Breast epithelium (tissue), 4 donors: ENCODE results near the gene SLC37A3. TPM values are rescaled to one million over a fixed set of nuclear protein-coding genes. Genes with fewer than 3 reads are reported as not detected.

Experiments used
- DNase-seq, 2 donors: peaks; one replicate each; pipeline ENCODE4 v3.0.0-alpha.2; 2019; ENCODE audit warnings: low spot score in 2 of 2
- H3K27ac ChIP-seq, 2 donors: fragments of 200-600 bp; sonication (generic) in 1 of 2; one replicate each; pipeline ENCODE4 v1.5.1; 2016 to 2019; ENCODE audit warnings: mild to moderate bottlenecking in 1 of 2
- H3K27me3 ChIP-seq, 2 donors: fragments of 200-600 bp; sonication (generic) in 1 of 2; one replicate each; pipeline versions ENCODE4 v1.5.1 to v1.6.0; 2017 to 2019; ENCODE audit warnings: control low read depth in 1 of 2, mild to moderate bottlenecking in 1 of 2
- H3K36me3 ChIP-seq: fragments of 200-600 bp; one replicate; pipeline ENCODE4 v1.5.1; 2019
- H3K4me1 ChIP-seq, 2 donors: fragments of 200-600 bp; sonication (generic); one replicate each; pipeline ENCODE4 v1.5.1; 2016 to 2019; ENCODE audit warnings: control low read depth in 1 of 2
- H3K4me3 ChIP-seq, 3 donors: fragments of 200-600 bp; sonication (generic); 1 replicate in 2 of 3; 2 replicates in 1 of 3; pipeline ENCODE4 v1.5.1; 2016 to 2019; ENCODE audit warnings: mild to moderate bottlenecking in 3 of 3, moderate library complexity in 2 of 3
- H3K9me3 ChIP-seq, 2 donors: fragments of 200-600 bp; sonication (generic) in 1 of 2; one replicate each; pipeline ENCODE4 v1.5.1; 2016 to 2019; ENCODE audit warnings: control low read depth in 1 of 2
- POLR2A ChIP-seq: fragments of 450-650 bp; IDR thresholded peaks from one replicate; pipeline ENCODE4 v1.6.1; 2016; ENCODE audit warnings: antibody characterized with exemption, mild to moderate bottlenecking, moderate library complexity
- POLR2AphosphoS5 ChIP-seq, 3 donors: sonication (generic); formaldehyde crosslinking; IDR thresholded peaks; one replicate each; pipeline ENCODE4 v1.6.1; 2017; ENCODE audit warnings: antibody characterized with exemption in 3 of 3
- intact Hi-C: fragments of 100-400 bp; cut with DNase I; formaldehyde crosslinking; loops from one replicate; pipeline ENCODE4 v1.15.1; 2023; ENCODE audit warnings: low total_unique reads
- total RNA-seq, 3 donors: library from RNA; depleted of rRNA; stranded (reverse); fragments of >200 nt; gene quantifications; one replicate each; pipeline ENCODE4 v1.1.0, GENCODE V29; 2016
- TF ChIP-seq, protein P1 (sequence below), 3 donors: fragments of 450-650 bp; IDR thresholded peaks; one replicate each; pipeline ENCODE4 v1.5.1; 2016 to 2017; ENCODE audit warnings: antibody characterized with exemption in 3 of 3, mild to moderate bottlenecking in 3 of 3, moderate library complexity in 3 of 3

Gene SLC37A3
- total RNA-seq, 3 donors from 2014 or later, result 64.0 to 89.8 (median 79.3) TPM

DNA sequence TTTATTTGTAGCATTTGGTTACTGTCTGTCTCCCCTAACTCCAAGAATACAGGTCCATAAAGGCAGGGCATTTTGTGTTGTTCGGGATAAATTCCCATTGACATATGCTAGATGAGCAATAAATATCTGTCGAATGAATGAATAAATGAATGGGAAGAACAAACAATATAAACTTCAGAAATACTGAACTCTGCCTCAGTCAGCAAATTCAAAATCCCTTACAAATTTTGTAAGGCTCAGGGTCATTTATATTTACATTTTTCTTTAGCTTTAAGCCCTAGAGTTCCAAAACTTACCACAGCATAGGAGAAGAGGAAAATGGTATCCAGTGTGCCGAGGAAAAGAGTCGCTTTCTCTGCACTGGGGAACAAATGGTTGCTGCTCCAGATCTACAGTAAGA is 29.0 kb downstream of the SLC37A3 start:
- no peak overlapping the region for H3K27ac ChIP-seq

DNA sequence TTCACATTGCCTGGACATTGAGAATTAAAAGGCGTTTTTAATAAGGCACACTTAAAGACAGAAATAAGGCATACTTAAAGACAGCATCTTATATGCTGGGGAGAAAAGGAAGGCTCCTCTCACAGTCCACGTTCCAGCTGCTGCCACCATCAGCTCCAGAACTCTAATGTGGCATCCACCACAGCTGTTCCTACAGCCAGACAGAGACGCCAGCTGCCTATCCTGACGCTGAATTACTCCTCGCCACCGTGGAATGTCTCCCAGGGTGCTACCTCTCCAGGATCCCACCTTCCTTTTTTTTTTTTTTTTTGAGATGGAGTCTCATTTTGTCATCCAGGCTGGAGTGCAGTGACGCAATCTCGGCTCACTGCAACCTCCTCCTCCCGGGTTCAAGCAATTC is 30.8 kb downstream of the SLC37A3 start:
- TF ChIP-seq, protein P1, sequence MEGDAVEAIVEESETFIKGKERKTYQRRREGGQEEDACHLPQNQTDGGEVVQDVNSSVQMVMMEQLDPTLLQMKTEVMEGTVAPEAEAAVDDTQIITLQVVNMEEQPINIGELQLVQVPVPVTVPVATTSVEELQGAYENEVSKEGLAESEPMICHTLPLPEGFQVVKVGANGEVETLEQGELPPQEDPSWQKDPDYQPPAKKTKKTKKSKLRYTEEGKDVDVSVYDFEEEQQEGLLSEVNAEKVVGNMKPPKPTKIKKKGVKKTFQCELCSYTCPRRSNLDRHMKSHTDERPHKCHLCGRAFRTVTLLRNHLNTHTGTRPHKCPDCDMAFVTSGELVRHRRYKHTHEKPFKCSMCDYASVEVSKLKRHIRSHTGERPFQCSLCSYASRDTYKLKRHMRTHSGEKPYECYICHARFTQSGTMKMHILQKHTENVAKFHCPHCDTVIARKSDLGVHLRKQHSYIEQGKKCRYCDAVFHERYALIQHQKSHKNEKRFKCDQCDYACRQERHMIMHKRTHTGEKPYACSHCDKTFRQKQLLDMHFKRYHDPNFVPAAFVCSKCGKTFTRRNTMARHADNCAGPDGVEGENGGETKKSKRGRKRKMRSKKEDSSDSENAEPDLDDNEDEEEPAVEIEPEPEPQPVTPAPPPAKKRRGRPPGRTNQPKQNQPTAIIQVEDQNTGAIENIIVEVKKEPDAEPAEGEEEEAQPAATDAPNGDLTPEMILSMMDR (IDR thresholded peaks at IDR 0.05), result no peak
- intact Hi-C loops, result no loop called here
- H3K27me3 ChIP-seq, result no peaks in the 10 kb centered on the region
- no peaks in the 10 kb centered on the region for H3K36me3 ChIP-seq
- H3K9me3 ChIP-seq, result no peaks in the 10 kb centered on the region
- DNase-seq, result no peak
- no peak overlapping the region for H3K27ac ChIP-seq
- no peaks in the 10 kb centered on the region for H3K4me1 ChIP-seq
- H3K4me3 ChIP-seq, result no peak overlapping the region

More for the DNA sequence above, 29.0 kb downstream of the SLC37A3 start:
- TF ChIP-seq POLR2A, result no peak
- TF ChIP-seq, protein P1 (IDR thresholded peaks at IDR 0.05), result no peak
- no peak for TF ChIP-seq POLR2AphosphoS5 (IDR thresholded peaks at IDR 0.05)
- Histone ChIP-seq H3K9me3 (no peaks in the 10 kb centered on the region), H3K27me3 (no peaks in the 10 kb centered on the region), H3K36me3 (no peaks in the 10 kb centered on the region), H3K4me1 (no peaks in the 10 kb centered on the region), H3K4me3 (no peak overlapping the region)
- no peak for DNase-seq
- intact Hi-C loops, result no loop called here

DNA sequence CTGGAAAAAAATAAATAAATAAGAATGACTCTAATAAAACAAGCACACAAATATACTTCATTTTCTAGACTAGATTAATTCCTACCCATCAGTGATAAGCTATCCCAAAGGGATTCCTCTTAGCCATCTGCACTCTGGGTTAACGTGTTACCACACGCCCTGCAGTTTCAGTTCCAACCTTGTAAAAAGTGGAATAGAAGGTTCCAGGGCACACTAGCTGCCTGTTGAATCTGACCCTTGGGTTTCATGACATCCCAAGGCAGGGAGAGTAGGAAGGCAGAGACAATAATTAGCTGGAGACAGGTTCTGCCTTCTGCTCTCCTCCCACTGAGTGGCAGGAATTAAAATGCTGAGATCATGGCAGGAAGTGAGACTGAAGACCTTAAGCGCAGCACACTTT is 33.5 kb downstream of the SLC37A3 start:
- no peaks in the 10 kb centered on the region for H3K9me3 ChIP-seq
- no peak overlapping the region for H3K27ac ChIP-seq
- TF ChIP-seq POLR2AphosphoS5 (IDR thresholded peaks at IDR 0.05) (no peak), POLR2A (no peak)
- TF ChIP-seq, protein P1 (IDR thresholded peaks at IDR 0.05), result no peak
- DNase-seq, result no peak
- H3K36me3 ChIP-seq, result no peaks in the 10 kb centered on the region
- intact Hi-C loops, result no loop called here
- no peaks in the 10 kb centered on the region for H3K4me1 ChIP-seq
- no peaks in the 10 kb centered on the region for H3K27me3 ChIP-seq
- H3K4me3 ChIP-seq, result no peak overlapping the region

DNA sequence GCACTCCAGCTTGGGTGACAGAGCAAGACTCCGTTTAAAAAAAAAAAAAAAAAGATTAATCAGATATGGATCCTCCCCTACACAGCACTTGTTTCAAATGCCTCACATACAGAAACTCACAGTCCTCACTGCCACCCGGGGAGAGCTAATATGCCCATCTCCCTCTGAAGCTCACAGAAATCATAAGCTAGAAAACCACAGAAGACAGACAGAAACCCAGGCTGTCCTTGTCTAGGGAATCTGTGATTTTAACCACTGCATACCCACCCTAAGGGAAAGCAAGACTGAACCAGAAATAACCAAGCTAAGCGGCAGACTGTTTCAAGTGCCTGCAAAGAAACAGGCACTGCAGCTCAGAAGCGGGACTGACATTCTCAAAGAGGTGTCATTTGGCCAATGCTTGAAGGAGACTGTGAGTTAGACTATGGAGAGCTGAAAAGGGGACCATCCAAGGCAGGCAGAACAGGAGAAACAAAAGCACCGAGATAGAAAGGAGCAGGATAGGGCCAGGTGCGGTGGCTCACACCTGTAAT is 37.6 kb downstream of the SLC37A3 start:
- Histone ChIP-seq H3K27ac (no peak overlapping the region), H3K36me3 (no peaks in the 10 kb centered on the region)
- DNase-seq, result no peak

DNA sequence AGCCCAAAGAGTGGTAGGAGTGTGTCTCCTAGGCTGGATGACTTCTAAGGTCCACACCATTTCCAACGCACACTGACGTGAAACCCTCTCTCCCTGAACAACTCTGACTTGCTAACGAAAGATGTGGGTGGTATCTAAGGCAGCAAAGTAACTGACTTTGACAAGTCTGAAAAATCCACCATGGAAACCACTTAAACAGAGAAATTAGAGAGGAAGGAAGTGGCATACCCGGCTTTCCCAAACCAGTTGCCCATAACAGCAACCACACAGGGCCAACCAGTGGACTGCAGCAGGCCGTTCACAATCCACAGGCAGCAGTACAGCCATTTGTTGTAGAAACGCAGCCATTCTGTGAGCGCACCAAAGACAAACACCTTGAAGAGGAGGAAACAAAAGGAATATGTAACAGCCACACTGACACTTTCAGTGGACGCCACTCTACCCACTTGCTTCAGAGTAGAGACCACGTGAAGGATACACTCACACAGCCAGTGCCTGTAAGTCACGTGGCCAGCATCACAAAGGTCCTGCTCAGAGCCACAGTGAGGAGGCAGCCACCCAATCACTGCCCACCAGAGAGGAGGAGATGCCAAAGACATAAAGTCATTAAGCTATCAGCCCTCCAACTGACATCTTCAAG is 39.8 kb downstream of the SLC37A3 start:
- no peaks in the 10 kb centered on the region for H3K9me3 ChIP-seq
- no peaks in the 10 kb centered on the region for H3K36me3 ChIP-seq
- TF ChIP-seq POLR2A (no peak), POLR2AphosphoS5 (IDR thresholded peaks at IDR 0.05) (no peak)
- TF ChIP-seq, protein P1 (IDR thresholded peaks at IDR 0.05), result no peak
- no peak overlapping the region for H3K4me3 ChIP-seq
- no peaks in the 10 kb centered on the region for H3K4me1 ChIP-seq
- DNase-seq, result no peak
- H3K27ac ChIP-seq, result no peak overlapping the region
- no peaks in the 10 kb centered on the region for H3K27me3 ChIP-seq
- intact Hi-C loops, result no loop called here

More for the DNA sequence above, 37.6 kb downstream of the SLC37A3 start:
- Histone ChIP-seq H3K4me3 (no peak overlapping the region), H3K9me3 (no peaks in the 10 kb centered on the region), H3K4me1 (no peaks in the 10 kb centered on the region), H3K27me3 (no peaks in the 10 kb centered on the region)
- TF ChIP-seq, protein P1 (IDR thresholded peaks at IDR 0.05), result no peak
- TF ChIP-seq POLR2A, result no peak
- TF ChIP-seq POLR2AphosphoS5 (IDR thresholded peaks at IDR 0.05), result no peak
- intact Hi-C loops, result no loop called here
